HL-60 (cell line): Measurements from ENCODE around the gene COL4A2.
A peak's percentile ranks its signal among the peaks of the same experiment; 100 is the strongest.

Experiments
- DNase-seq, 2 experiments: peaks; one replicate each; pipeline ENCODE4 v3.0.0-alpha.2; 2010 to 2020; ENCODE audit warnings: low read depth in 1 of 2, low spot score in 1 of 2
- H3K27ac ChIP-seq: fragments of 250-450 bp; sonication (Bioruptor Pico); replicated peaks from 2 replicates; pipeline ENCODE4 v1.5.1; 2020; ENCODE audit warnings: mild to moderate bottlenecking, moderate library complexity
- H3K27me3 ChIP-seq: fragments of 250-450 bp; sonication (Bioruptor Pico); 2 replicates; pipeline ENCODE4 v1.5.1; 2021; ENCODE audit warnings: mild to moderate bottlenecking, moderate library complexity; ENCODE audit not compliant: insufficient read depth, poor library complexity, severe bottlenecking
- H3K4me3 ChIP-seq: replicated peaks from 2 replicates; pipeline ENCODE4 v1.5.1; 2011; ENCODE audit warnings: mild to moderate bottlenecking, control low read depth, low read length; ENCODE audit not compliant: insufficient read depth
- GABPA ChIP-seq: IDR thresholded peaks from 2 replicates; pipeline ENCODE4 v1.6.1; 2012; ENCODE audit warnings: low read depth
- POLR2AphosphoS5 ChIP-seq: IDR thresholded peaks from 2 replicates; pipeline ENCODE4 v1.6.1; 2012; ENCODE audit warnings: low read depth
- SPI1 ChIP-seq: IDR thresholded peaks from 2 replicates; pipeline ENCODE4 v1.6.1; 2012; ENCODE audit warnings: low read depth, mild to moderate bottlenecking, borderline replicate concordance
- TF ChIP-seq, protein P1 (sequence below): IDR thresholded peaks from 2 replicates; pipeline ENCODE4 v1.6.1; 2012; ENCODE audit warnings: low read depth; ENCODE audit not compliant: insufficient replicate concordance
- TF ChIP-seq, protein P2 (sequence below): IDR thresholded peaks from one replicate; pipeline ENCODE4 v1.5.1; 2011; ENCODE audit warnings: low read length, control low read depth, inconsistent platforms; ENCODE audit not compliant: insufficient read depth

The COL4A2 gene

DNA sequence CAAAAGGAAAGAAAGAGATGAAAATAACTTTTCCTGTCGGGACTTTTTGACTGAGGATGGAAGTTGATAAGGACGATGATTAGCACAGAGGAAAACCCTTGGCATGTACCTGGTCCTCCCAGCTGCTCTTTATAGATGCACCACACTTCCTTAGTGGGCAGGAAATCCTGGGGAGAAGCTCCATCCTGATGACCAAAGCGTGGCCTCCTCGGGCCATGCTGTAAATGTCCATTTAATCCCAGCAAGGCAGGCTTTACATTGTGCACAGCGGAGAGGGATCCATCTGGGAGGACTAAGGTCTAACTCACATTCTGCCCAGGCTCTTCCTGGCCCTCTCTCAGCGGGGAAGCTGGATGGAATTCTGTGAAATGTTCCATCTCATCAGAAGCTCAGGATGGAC, 113.5 kb downstream of the COL4A2 start:
- Histone ChIP-seq H3K4me3 (no peak overlapping the region), H3K27me3 (peaks cover 55% of the 10 kb centered on the region), H3K27ac (no peak overlapping the region)
- TF ChIP-seq GABPA (no peak), SPI1 (no peak), POLR2AphosphoS5 (no peak)
- TF ChIP-seq, protein P1, sequence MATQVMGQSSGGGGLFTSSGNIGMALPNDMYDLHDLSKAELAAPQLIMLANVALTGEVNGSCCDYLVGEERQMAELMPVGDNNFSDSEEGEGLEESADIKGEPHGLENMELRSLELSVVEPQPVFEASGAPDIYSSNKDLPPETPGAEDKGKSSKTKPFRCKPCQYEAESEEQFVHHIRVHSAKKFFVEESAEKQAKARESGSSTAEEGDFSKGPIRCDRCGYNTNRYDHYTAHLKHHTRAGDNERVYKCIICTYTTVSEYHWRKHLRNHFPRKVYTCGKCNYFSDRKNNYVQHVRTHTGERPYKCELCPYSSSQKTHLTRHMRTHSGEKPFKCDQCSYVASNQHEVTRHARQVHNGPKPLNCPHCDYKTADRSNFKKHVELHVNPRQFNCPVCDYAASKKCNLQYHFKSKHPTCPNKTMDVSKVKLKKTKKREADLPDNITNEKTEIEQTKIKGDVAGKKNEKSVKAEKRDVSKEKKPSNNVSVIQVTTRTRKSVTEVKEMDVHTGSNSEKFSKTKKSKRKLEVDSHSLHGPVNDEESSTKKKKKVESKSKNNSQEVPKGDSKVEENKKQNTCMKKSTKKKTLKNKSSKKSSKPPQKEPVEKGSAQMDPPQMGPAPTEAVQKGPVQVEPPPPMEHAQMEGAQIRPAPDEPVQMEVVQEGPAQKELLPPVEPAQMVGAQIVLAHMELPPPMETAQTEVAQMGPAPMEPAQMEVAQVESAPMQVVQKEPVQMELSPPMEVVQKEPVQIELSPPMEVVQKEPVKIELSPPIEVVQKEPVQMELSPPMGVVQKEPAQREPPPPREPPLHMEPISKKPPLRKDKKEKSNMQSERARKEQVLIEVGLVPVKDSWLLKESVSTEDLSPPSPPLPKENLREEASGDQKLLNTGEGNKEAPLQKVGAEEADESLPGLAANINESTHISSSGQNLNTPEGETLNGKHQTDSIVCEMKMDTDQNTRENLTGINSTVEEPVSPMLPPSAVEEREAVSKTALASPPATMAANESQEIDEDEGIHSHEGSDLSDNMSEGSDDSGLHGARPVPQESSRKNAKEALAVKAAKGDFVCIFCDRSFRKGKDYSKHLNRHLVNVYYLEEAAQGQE: no peak
- TF ChIP-seq, protein P2, sequence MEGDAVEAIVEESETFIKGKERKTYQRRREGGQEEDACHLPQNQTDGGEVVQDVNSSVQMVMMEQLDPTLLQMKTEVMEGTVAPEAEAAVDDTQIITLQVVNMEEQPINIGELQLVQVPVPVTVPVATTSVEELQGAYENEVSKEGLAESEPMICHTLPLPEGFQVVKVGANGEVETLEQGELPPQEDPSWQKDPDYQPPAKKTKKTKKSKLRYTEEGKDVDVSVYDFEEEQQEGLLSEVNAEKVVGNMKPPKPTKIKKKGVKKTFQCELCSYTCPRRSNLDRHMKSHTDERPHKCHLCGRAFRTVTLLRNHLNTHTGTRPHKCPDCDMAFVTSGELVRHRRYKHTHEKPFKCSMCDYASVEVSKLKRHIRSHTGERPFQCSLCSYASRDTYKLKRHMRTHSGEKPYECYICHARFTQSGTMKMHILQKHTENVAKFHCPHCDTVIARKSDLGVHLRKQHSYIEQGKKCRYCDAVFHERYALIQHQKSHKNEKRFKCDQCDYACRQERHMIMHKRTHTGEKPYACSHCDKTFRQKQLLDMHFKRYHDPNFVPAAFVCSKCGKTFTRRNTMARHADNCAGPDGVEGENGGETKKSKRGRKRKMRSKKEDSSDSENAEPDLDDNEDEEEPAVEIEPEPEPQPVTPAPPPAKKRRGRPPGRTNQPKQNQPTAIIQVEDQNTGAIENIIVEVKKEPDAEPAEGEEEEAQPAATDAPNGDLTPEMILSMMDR: no peak
- DNase-seq: no peak

DNA sequence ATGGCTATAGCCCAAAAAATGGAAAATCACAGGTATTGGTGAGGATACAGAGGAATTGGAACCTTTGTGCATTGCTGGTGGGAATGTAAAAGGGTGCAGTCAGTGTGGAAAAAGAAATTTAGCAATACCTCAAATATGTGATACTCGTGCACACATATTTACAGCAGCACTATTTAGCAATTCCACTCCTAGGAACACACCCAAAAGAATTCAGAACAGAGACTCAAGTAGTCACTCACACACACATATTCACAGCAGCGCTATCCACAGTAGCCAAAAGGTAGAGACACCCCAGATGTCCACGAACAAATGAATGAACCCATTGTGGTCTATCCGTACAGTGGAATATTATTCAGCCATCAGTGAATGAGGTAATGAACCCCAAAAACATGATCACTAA, 114.0 kb downstream of the COL4A2 start:
- TF ChIP-seq SPI1 (no peak), GABPA (no peak), POLR2AphosphoS5 (no peak)
- TF ChIP-seq, protein P2: no peak
- TF ChIP-seq, protein P1: no peak
- no peak overlapping the region for H3K4me3 ChIP-seq
- peaks cover 55% of the 10 kb centered on the region for H3K27me3 ChIP-seq
- no peak overlapping the region for H3K27ac ChIP-seq
- DNase-seq: no peak

DNA sequence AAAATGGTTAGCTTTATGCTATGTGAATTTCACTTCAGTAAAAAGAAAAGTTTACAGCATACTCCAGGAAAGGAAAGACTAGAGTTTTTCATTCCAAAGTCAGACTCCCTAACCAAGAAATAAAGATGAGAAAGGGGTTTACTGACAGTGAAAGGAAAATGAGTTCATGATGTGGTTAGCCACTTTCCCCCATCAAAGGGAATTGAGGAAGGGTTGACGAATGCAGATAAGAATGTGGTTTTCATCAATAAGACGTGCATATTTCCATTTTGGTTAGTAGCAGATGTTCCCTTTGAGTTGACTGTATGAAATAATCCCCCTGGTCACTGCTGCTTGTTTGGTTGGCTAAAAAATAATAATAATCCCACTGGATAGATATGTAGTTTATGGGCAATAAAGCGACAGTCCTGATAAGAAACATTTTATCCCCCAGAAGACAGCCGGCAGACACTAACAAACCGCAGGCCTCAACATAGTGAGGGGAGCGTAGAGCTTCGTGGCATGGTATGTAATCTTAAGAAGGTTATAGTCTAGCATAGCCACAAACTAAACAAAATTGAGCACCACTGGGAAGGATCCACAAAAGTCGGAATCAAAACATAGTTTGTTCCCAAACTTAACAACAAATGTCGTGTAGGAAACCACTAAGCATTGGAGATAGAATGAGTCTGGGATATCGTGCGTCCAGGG, 114.8 kb downstream of the COL4A2 start:
- H3K27ac ChIP-seq: no peak overlapping the region
- peak in 1 of 2 experiments; percentile 42 for DNase-seq
- TF ChIP-seq SPI1 (no peak; the same call in 1 of the 2 replicates), GABPA (no peak), POLR2AphosphoS5 (peak; percentile 95)
- TF ChIP-seq, protein P2: no peak
- TF ChIP-seq, protein P1: no peak
- no peak overlapping the region for H3K4me3 ChIP-seq
- peaks cover 59% of the 10 kb centered on the region for H3K27me3 ChIP-seq
